Stomach (tissue), 4 donors: Measurements from ENCODE around the gene DACH1.

ENCODE experiments used
- EP300 ChIP-seq: sonication (generic); formaldehyde crosslinking; IDR thresholded peaks from one replicate; pipeline ENCODE4 v1.6.1; 2017; ENCODE audit warnings: antibody characterized with exemption
- POLR2A ChIP-seq, 4 donors: fragments of 450-650 bp; IDR thresholded peaks; one replicate each; pipeline ENCODE4 v1.6.1; 2016; ENCODE audit warnings: antibody characterized with exemption in 4 of 4, control low read depth in 2 of 4, mild to moderate bottlenecking in 1 of 4, moderate library complexity in 1 of 4
- POLR2AphosphoS5 ChIP-seq, 3 donors: sonication (generic); formaldehyde crosslinking; IDR thresholded peaks; one replicate each; pipeline ENCODE4 v1.6.1; 2016; ENCODE audit warnings: antibody characterized with exemption in 3 of 3
- TF ChIP-seq, protein P1 (sequence below), 7 experiments: fragments of 450-650 bp in 4 of 7; fragments of 200-600 bp in 3 of 7; sonication (generic) in 3 of 7; IDR thresholded peaks; one replicate each; pipeline ENCODE4 v1.5.1; 2016 to 2019; ENCODE audit warnings: antibody characterized with exemption in 7 of 7, control low read depth in 2 of 7, mild to moderate bottlenecking in 1 of 7

- TF ChIP-seq EP300 (no peak), POLR2AphosphoS5 (IDR thresholded peaks at IDR 0.05) (no peak), POLR2A (IDR thresholded peaks at IDR 0.05) (no peak)
- TF ChIP-seq, protein P1, sequence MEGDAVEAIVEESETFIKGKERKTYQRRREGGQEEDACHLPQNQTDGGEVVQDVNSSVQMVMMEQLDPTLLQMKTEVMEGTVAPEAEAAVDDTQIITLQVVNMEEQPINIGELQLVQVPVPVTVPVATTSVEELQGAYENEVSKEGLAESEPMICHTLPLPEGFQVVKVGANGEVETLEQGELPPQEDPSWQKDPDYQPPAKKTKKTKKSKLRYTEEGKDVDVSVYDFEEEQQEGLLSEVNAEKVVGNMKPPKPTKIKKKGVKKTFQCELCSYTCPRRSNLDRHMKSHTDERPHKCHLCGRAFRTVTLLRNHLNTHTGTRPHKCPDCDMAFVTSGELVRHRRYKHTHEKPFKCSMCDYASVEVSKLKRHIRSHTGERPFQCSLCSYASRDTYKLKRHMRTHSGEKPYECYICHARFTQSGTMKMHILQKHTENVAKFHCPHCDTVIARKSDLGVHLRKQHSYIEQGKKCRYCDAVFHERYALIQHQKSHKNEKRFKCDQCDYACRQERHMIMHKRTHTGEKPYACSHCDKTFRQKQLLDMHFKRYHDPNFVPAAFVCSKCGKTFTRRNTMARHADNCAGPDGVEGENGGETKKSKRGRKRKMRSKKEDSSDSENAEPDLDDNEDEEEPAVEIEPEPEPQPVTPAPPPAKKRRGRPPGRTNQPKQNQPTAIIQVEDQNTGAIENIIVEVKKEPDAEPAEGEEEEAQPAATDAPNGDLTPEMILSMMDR (IDR thresholded peaks at IDR 0.05), result no peak
Measured at GRCh38 chr13:71730267-71730666, 136.7 kb downstream of the DACH1 start.
